ENCODE results near the gene LAMP2.

Gene LAMP2

GRCh38 chrX:120439921-120440320, 29.2 kb downstream of the LAMP2 start:
- Histone ChIP-seq H3K36me3 (replicated peaks) (peaks cover 46% of the 10 kb centered on the region), H3K27me3 (ENCODE audit: low read depth) (no peaks in the 10 kb centered on the region), H3K4me3 (no peak overlapping the region), H3K9me3 (no peaks in the 10 kb centered on the region), H3K4me1 (no peaks in the 10 kb centered on the region)
- DNase-seq (ENCODE audit: low spot score in 2 of 2) = no peak
- in situ Hi-C loops (cut with MboI; ENCODE audit: low sequenced_read_pairs) = no loop called here

DNA sequence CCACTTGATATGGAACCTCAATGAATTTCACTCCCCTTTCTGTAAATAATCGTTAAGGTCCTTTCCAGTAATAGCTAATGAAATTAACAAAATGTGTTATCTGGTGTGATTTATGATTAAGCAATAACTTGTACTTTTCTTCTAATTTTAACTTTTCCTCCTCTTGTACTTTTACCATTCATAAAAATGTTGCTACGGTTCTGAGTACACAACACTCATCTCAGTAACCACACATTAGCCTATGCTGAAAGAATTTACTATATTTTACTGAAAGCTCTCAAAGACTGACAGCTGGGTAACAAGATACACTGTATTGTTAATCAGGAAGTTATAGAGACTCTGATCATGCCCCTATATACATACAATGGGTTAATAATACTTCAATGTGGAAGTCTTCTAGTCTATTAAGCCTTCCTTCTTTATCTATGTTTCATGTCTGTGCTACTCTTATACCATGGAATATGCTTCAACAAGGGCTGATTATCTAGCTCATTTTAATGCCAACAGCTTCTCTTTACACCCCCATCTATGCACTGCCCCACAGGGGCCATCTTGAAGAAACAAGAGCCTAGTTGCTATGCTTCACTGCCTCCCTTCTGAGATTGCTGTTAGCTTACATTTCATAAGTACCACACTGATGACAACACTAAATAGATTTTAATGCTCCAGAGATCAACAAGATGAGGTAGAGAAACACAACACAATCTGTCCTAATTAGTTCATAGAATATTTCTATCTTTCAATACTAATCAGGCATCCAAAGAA, 39.1 kb downstream of the LAMP2 start:
- no peaks in the 10 kb centered on the region for H3K36me3 ChIP-seq (replicated peaks)
- no peak for DNase-seq (ENCODE audit: low spot score in 2 of 2)
- no peaks in the 10 kb centered on the region for H3K27me3 ChIP-seq (ENCODE audit: low read depth)
- in situ Hi-C loops (cut with MboI; ENCODE audit: low sequenced_read_pairs) = no loop called here
- no peaks in the 10 kb centered on the region for H3K9me3 ChIP-seq
- no peak overlapping the region for H3K4me3 ChIP-seq
- H3K4me1 ChIP-seq = no peaks in the 10 kb centered on the region

GRCh38 chrX:120428309-120428708, 40.8 kb downstream of the LAMP2 start:
- H3K27me3 ChIP-seq (ENCODE audit: low read depth) = no peaks in the 10 kb centered on the region
- in situ Hi-C loops (cut with MboI; ENCODE audit: low sequenced_read_pairs) = no loop called here
- H3K36me3 ChIP-seq (replicated peaks) = no peaks in the 10 kb centered on the region
- no peaks in the 10 kb centered on the region for H3K9me3 ChIP-seq
- DNase-seq (ENCODE audit: low spot score in 2 of 2) = no peak
- H3K4me3 ChIP-seq = no peak overlapping the region
- no peaks in the 10 kb centered on the region for H3K4me1 ChIP-seq

GRCh38 chrX:120426599-120426998, 42.5 kb downstream of the LAMP2 start:
- in situ Hi-C loops (cut with MboI; ENCODE audit: low sequenced_read_pairs) = no loop called here
- DNase-seq (ENCODE audit: low spot score in 2 of 2) = no peak
- Histone ChIP-seq H3K36me3 (replicated peaks) (no peaks in the 10 kb centered on the region), H3K27me3 (ENCODE audit: low read depth) (no peaks in the 10 kb centered on the region), H3K4me3 (no peak overlapping the region), H3K9me3 (no peaks in the 10 kb centered on the region), H3K4me1 (no peaks in the 10 kb centered on the region)

DNA sequence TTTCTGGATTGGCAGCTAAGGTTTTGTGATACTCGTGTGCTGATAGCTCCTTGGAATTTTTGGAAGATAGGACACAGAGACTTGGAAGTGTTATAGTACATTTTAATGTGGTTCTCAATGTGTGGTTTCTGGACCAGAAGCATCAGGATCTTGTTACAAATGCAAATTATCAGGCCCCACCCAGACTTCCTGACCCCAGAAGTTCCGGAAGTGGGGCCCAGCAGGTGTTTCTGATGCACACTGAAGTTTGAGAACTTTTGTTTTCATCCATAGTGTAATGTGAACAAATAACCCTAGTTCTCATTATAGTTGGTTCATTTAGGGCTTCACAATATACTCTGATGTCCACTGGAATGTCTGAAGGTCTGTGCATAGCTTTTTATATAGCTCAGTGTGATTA, 49.6 kb downstream of the LAMP2 start:
- DNase-seq (ENCODE audit: low spot score in 2 of 2) = no peak
- H3K4me3 ChIP-seq = no peak overlapping the region
- no peaks in the 10 kb centered on the region for H3K27me3 ChIP-seq (ENCODE audit: low read depth)
- H3K4me1 ChIP-seq = no peaks in the 10 kb centered on the region
- in situ Hi-C loops (cut with MboI; ENCODE audit: low sequenced_read_pairs) = no loop called here
- no peaks in the 10 kb centered on the region for H3K36me3 ChIP-seq (replicated peaks)
- no peaks in the 10 kb centered on the region for H3K9me3 ChIP-seq

DNA sequence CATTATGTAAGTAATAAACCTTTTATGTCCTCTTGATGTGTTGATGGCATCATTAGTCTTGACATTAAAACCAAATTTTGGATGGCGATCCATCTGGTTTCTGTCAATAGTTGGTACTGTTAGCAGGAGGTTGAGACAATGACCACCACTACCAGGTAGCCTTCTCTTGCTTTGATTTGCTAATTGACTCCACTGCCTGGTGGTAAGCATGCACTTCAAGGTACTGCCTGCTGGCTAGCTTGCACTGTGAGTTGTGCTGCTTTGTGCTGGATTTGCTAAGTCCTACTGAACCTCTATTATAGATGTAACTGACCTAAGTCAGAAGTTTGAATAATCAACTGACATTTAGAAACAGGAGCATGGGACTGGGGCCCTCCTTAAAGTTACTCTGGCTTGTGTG, 60.9 kb downstream of the LAMP2 start:
- Histone ChIP-seq H3K27me3 (ENCODE audit: low read depth) (peaks cover 3% of the 10 kb centered on the region; the same call in 1 of the 2 replicates), H3K4me3 (no peak overlapping the region), H3K4me1 (no peaks in the 10 kb centered on the region), H3K9me3 (no peaks in the 10 kb centered on the region; the same call in 1 of the 2 replicates), H3K36me3 (replicated peaks) (no peaks in the 10 kb centered on the region)
- DNase-seq (ENCODE audit: low spot score in 2 of 2) = no peak
- in situ Hi-C loops (cut with MboI; ENCODE audit: low sequenced_read_pairs) = no loop called here

DNA sequence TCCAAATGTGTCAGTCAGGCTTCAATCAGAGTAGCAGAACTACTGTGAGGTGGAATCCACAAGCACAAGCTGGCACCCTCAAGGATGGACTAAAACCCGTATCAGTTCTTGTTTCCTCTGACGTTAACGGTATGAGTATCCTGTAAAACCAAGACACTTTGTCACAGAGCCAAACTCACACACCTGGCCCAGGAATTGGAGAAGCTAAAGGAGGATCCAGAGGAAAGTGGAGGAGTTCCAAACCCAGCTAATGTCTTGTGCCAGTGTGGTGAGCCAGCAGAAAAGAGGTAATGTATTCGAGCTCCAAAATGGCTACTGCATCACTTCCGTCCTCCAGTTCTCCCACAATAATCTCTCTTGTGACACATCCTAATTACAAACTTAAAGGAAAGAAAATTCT, 62.5 kb downstream of the LAMP2 start:
- in situ Hi-C loops (cut with MboI; ENCODE audit: low sequenced_read_pairs) = no loop called here
- no peaks in the 10 kb centered on the region; the same call in 1 of the 2 replicates for H3K9me3 ChIP-seq
- H3K4me3 ChIP-seq = no peak overlapping the region
- peaks cover 3% of the 10 kb centered on the region; the same call in 1 of the 2 replicates for H3K27me3 ChIP-seq (ENCODE audit: low read depth)
- H3K4me1 ChIP-seq = no peaks in the 10 kb centered on the region
- DNase-seq (ENCODE audit: low spot score in 2 of 2) = no peak
- no peaks in the 10 kb centered on the region for H3K36me3 ChIP-seq (replicated peaks)

DNA sequence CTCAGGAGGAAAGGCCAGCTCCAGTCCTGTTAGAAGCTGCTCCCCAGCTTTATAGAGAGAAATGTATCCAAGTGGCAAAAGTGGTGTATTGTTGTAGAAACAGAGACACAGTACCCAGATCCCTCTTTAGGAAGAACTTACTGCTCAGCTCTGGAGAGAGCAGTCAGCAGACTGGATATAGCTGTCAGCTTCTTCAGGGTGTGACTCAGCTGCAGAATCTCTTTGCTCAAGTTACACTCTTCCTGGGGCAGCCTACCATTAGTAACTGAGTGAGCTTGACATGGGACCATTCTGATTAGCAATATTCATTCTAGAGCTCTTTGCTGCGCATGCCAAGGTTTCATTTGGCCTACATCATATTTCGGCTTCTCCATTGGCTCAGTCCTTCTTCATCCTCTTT, 66.7 kb downstream of the LAMP2 start:
- H3K36me3 ChIP-seq (replicated peaks) = no peaks in the 10 kb centered on the region
- in situ Hi-C loops (cut with MboI; ENCODE audit: low sequenced_read_pairs) = no loop called here
- H3K27me3 ChIP-seq (ENCODE audit: low read depth) = no peaks in the 10 kb centered on the region
- no peaks in the 10 kb centered on the region; the same call in 1 of the 2 replicates for H3K4me1 ChIP-seq
- H3K4me3 ChIP-seq = no peak overlapping the region
- no peak for DNase-seq (ENCODE audit: low spot score in 2 of 2)
- H3K9me3 ChIP-seq = no peaks in the 10 kb centered on the region; the same call in 1 of the 2 replicates

DNA sequence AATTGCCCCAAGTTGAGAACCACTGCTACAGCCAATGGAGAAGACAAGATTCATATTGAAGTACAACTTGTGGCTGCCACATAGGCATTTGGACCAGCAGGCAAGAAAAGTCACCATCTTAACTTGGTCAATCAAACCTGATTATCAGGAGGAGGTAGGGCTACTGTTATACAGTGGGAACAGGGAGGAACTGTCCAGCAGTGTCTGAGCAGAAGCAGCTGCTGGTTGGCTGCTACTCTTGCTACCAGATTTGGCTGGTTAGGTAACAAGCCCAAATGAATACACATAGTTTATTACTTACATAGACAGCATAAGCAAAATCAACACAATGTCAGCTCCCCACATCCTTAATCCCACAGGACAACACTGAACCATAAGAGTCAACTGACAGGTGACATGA, 67.8 kb downstream of the LAMP2 start:
- no peak for DNase-seq (ENCODE audit: low spot score in 2 of 2)
- H3K4me3 ChIP-seq = no peak overlapping the region
- H3K9me3 ChIP-seq = no peaks in the 10 kb centered on the region; the same call in 1 of the 2 replicates
- H3K36me3 ChIP-seq (replicated peaks) = no peaks in the 10 kb centered on the region
- no peaks in the 10 kb centered on the region; the same call in 1 of the 2 replicates for H3K27me3 ChIP-seq (ENCODE audit: low read depth)
- no peaks in the 10 kb centered on the region; the same call in 1 of the 2 replicates for H3K4me1 ChIP-seq
- in situ Hi-C loops (cut with MboI; ENCODE audit: low sequenced_read_pairs) = no loop called here

GRCh38 chrX:120380699-120381098, 88.4 kb downstream of the LAMP2 start:
- no peak overlapping the region for H3K4me3 ChIP-seq
- in situ Hi-C loops (cut with MboI; ENCODE audit: low sequenced_read_pairs) = no loop called here
- no peaks in the 10 kb centered on the region for H3K36me3 ChIP-seq (replicated peaks)
- no peaks in the 10 kb centered on the region for H3K9me3 ChIP-seq
- peaks cover 8% of the 10 kb centered on the region; the same call in 1 of the 2 replicates for H3K27me3 ChIP-seq (ENCODE audit: low read depth)
- H3K4me1 ChIP-seq = no peaks in the 10 kb centered on the region
- DNase-seq (ENCODE audit: low spot score in 2 of 2) = no peak

GRCh38 chrX:120379937-120380681, 89.0 kb downstream of the LAMP2 start:
- no peak for DNase-seq (ENCODE audit: low spot score in 2 of 2)
- in situ Hi-C loops (cut with MboI; ENCODE audit: low sequenced_read_pairs) = no loop called here
- H3K27me3 ChIP-seq (ENCODE audit: low read depth) = peaks cover 8% of the 10 kb centered on the region; the same call in 1 of the 2 replicates
- H3K9me3 ChIP-seq = no peaks in the 10 kb centered on the region
- H3K4me1 ChIP-seq = no peaks in the 10 kb centered on the region
- no peaks in the 10 kb centered on the region for H3K36me3 ChIP-seq (replicated peaks)
- no peak overlapping the region for H3K4me3 ChIP-seq

- H3K27me3 ChIP-seq (ENCODE audit: low read depth) = peaks cover 8% of the 10 kb centered on the region; the same call in 1 of the 2 replicates
- H3K4me3 ChIP-seq = no peak overlapping the region
- no peaks in the 10 kb centered on the region for H3K36me3 ChIP-seq (replicated peaks)
- H3K4me1 ChIP-seq = no peaks in the 10 kb centered on the region
- DNase-seq (ENCODE audit: low spot score in 2 of 2) = no peak
- no peaks in the 10 kb centered on the region for H3K9me3 ChIP-seq
- in situ Hi-C loops (cut with MboI; ENCODE audit: low sequenced_read_pairs) = no loop called here
These were observed 90.5 kb downstream of the LAMP2 start for GRCh38 chrX:120378570-120378969.
